ENCODE measurements around the gene ARID1B.

DNA sequence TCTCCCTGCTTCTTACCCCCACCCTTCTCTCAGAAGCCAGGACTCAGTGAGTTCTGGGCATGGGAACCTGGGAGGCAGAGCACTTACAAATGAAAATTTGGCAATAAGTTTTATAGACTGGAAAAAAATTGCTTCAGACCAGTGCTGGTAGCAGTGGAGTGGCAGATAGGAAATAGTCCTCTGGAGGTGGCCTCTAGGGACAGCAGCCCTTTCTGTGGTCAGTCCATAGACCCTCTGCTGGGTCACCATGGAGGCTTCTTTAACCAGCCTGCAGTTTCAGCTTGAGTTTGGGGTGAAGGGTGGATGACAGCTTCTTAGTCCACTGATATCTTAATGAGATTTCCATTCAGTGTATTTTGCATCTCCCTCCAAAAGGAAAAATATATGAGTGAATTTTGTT, 179.1 kb downstream of the ARID1B start:
- TF ChIP-seq, protein P1, sequence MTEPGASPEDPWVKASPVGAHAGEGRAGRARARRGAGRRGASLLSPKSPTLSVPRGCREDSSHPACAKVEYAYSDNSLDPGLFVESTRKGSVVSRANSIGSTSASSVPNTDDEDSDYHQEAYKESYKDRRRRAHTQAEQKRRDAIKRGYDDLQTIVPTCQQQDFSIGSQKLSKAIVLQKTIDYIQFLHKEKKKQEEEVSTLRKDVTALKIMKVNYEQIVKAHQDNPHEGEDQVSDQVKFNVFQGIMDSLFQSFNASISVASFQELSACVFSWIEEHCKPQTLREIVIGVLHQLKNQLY (CRISPR knock-in tag; IDR thresholded peaks at IDR 0.05), result no peak
- TF ChIP-seq SIN3A (IDR thresholded peaks at IDR 0.05; ENCODE audit: borderline replicate concordance, low read depth, low read length) (no peak), CEBPG (CRISPR knock-in tag; IDR thresholded peaks at IDR 0.05) (no peak), RORA (CRISPR knock-in tag; IDR thresholded peaks at IDR 0.05) (no peak)
- TF ChIP-seq, protein P2, sequence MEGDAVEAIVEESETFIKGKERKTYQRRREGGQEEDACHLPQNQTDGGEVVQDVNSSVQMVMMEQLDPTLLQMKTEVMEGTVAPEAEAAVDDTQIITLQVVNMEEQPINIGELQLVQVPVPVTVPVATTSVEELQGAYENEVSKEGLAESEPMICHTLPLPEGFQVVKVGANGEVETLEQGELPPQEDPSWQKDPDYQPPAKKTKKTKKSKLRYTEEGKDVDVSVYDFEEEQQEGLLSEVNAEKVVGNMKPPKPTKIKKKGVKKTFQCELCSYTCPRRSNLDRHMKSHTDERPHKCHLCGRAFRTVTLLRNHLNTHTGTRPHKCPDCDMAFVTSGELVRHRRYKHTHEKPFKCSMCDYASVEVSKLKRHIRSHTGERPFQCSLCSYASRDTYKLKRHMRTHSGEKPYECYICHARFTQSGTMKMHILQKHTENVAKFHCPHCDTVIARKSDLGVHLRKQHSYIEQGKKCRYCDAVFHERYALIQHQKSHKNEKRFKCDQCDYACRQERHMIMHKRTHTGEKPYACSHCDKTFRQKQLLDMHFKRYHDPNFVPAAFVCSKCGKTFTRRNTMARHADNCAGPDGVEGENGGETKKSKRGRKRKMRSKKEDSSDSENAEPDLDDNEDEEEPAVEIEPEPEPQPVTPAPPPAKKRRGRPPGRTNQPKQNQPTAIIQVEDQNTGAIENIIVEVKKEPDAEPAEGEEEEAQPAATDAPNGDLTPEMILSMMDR (CRISPR knock-in tag; IDR thresholded peaks at IDR 0.05), result no peak
- TF ChIP-seq, protein P3, sequence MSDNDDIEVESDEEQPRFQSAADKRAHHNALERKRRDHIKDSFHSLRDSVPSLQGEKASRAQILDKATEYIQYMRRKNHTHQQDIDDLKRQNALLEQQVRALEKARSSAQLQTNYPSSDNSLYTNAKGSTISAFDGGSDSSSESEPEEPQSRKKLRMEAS (IDR thresholded peaks at IDR 0.05), result no peak
- TF ChIP-seq, protein P4, sequence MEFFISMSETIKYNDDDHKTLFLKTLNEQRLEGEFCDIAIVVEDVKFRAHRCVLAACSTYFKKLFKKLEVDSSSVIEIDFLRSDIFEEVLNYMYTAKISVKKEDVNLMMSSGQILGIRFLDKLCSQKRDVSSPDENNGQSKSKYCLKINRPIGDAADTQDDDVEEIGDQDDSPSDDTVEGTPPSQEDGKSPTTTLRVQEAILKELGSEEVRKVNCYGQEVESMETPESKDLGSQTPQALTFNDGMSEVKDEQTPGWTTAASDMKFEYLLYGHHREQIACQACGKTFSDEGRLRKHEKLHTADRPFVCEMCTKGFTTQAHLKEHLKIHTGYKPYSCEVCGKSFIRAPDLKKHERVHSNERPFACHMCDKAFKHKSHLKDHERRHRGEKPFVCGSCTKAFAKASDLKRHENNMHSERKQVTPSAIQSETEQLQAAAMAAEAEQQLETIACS (CRISPR knock-in tag; IDR thresholded peaks at IDR 0.05), result no peak
